ENCODE data around the gene CACNA2D4. TPM values are rescaled to one million over a fixed set of nuclear protein-coding genes. Genes with fewer than 3 reads are reported as not detected.

The CACNA2D4 gene
- total and polyA plus RNA-seq, 2 donors (not counting 1 experiment from before 2014, with no cell fraction given), result 0.68 to 0.99 TPM

- DNase-seq (ENCODE audit: low read depth in 2 of 2), result no peak
- no peaks in the 10 kb centered on the region for H3K36me3 ChIP-seq (ENCODE audit: control insufficient read depth, insufficient read depth, low read length)
- no peak overlapping the region for H3K4me2 ChIP-seq (ENCODE audit: extremely low read depth, insufficient read depth, low read length)
- no peaks in the 10 kb centered on the region for H3K79me2 ChIP-seq (ENCODE audit: control insufficient read depth, insufficient read depth, low read length)
- TF ChIP-seq EZH2 (IDR thresholded peaks at IDR 0.05; ENCODE audit: low read length, missing control alignments) (no peak), CTCF (conservative IDR thresholded peaks at IDR 0.05 in 1 of 2, IDR thresholded peaks at IDR 0.05 in 1 of 2; ENCODE audit: low read depth in 1 of 2, low read length in 2 of 2) (no peak)
- H3K9me3 ChIP-seq (ENCODE audit: control insufficient read depth, insufficient read depth, low read depth, low read length), result no peaks in the 10 kb centered on the region
- H3K27me3 ChIP-seq (ENCODE audit: control insufficient read depth, insufficient read depth, low read length), result peaks cover 41% of the 10 kb centered on the region
- no peaks in the 10 kb centered on the region for H4K20me1 ChIP-seq (ENCODE audit: control insufficient read depth, extremely low read depth, insufficient read depth, low read length)
- H3K27ac ChIP-seq (ENCODE audit: insufficient read depth, low read length), result no peak overlapping the region
- no peaks in the 10 kb centered on the region for H3K4me1 ChIP-seq (ENCODE audit: control insufficient read depth, extremely low read depth, insufficient read depth, low read length)
- H3K9ac ChIP-seq (ENCODE audit: insufficient read depth, low read length), result no peak overlapping the region
- no peak overlapping the region for H3K4me3 ChIP-seq (replicated peaks in 1 of 4; ENCODE audit: control extremely low read depth in 1 of 4, insufficient read depth in 1 of 4, low read depth in 3 of 4, low read length in 4 of 4)
- H2AFZ ChIP-seq (ENCODE audit: low read length), result no peak overlapping the region
Observed at GRCh38 chr12:1816730-1817348, 101.6 kb downstream of the CACNA2D4 start.

- no peak overlapping the region for H3K9ac ChIP-seq (ENCODE audit: insufficient read depth, low read length)
- H3K36me3 ChIP-seq (ENCODE audit: control insufficient read depth, insufficient read depth, low read length), result no peaks in the 10 kb centered on the region
- H2AFZ ChIP-seq (ENCODE audit: low read length), result no peak overlapping the region
- no peak for DNase-seq (ENCODE audit: low read depth in 2 of 2)
- H3K4me1 ChIP-seq (ENCODE audit: control insufficient read depth, extremely low read depth, insufficient read depth, low read length), result no peaks in the 10 kb centered on the region
- no peaks in the 10 kb centered on the region for H3K9me3 ChIP-seq (ENCODE audit: control insufficient read depth, insufficient read depth, low read depth, low read length)
- H3K79me2 ChIP-seq (ENCODE audit: control insufficient read depth, insufficient read depth, low read length), result no peaks in the 10 kb centered on the region
- H3K27me3 ChIP-seq (ENCODE audit: control insufficient read depth, insufficient read depth, low read length), result peaks cover 34% of the 10 kb centered on the region
- no peak overlapping the region for H3K4me3 ChIP-seq (replicated peaks in 1 of 4; ENCODE audit: control extremely low read depth in 1 of 4, insufficient read depth in 1 of 4, low read depth in 3 of 4, low read length in 4 of 4)
- H3K4me2 ChIP-seq (ENCODE audit: extremely low read depth, insufficient read depth, low read length), result no peak overlapping the region
- TF ChIP-seq EZH2 (IDR thresholded peaks at IDR 0.05; ENCODE audit: low read length, missing control alignments) (no peak), CTCF (conservative IDR thresholded peaks at IDR 0.05 in 1 of 2, IDR thresholded peaks at IDR 0.05 in 1 of 2; ENCODE audit: low read depth in 1 of 2, low read length in 2 of 2) (no peak)
- no peaks in the 10 kb centered on the region for H4K20me1 ChIP-seq (ENCODE audit: control insufficient read depth, extremely low read depth, insufficient read depth, low read length)
- H3K27ac ChIP-seq (ENCODE audit: insufficient read depth, low read length), result no peak overlapping the region
Observed at GRCh38 chr12:1815814-1816729, 102.4 kb downstream of the CACNA2D4 start.

GRCh38 chr12:1815108-1815507, 103.3 kb downstream of the CACNA2D4 start:
- Histone ChIP-seq H3K4me2 (ENCODE audit: extremely low read depth, insufficient read depth, low read length) (no peak overlapping the region), H3K27ac (ENCODE audit: insufficient read depth, low read length) (no peak overlapping the region), H3K27me3 (ENCODE audit: control insufficient read depth, insufficient read depth, low read length) (peaks cover 27% of the 10 kb centered on the region), H3K9me3 (ENCODE audit: control insufficient read depth, insufficient read depth, low read depth, low read length) (no peaks in the 10 kb centered on the region), H3K36me3 (ENCODE audit: control insufficient read depth, insufficient read depth, low read length) (no peaks in the 10 kb centered on the region), H2AFZ (ENCODE audit: low read length) (no peak overlapping the region), H3K4me1 (ENCODE audit: control insufficient read depth, extremely low read depth, insufficient read depth, low read length) (no peaks in the 10 kb centered on the region), H4K20me1 (ENCODE audit: control insufficient read depth, extremely low read depth, insufficient read depth, low read length) (no peaks in the 10 kb centered on the region), H3K4me3 (replicated peaks in 1 of 4; ENCODE audit: control extremely low read depth in 1 of 4, insufficient read depth in 1 of 4, low read depth in 3 of 4, low read length in 4 of 4) (no peak overlapping the region), H3K79me2 (ENCODE audit: control insufficient read depth, insufficient read depth, low read length) (no peaks in the 10 kb centered on the region), H3K9ac (ENCODE audit: insufficient read depth, low read length) (no peak overlapping the region)
- TF ChIP-seq CTCF (conservative IDR thresholded peaks at IDR 0.05 in 1 of 2, IDR thresholded peaks at IDR 0.05 in 1 of 2; ENCODE audit: low read depth in 1 of 2, low read length in 2 of 2) (no peak), EZH2 (IDR thresholded peaks at IDR 0.05; ENCODE audit: low read length, missing control alignments) (no peak)
- DNase-seq (ENCODE audit: low read depth in 2 of 2), result no peak
